Activated naive CD8-positive, alpha-beta T cell (primary cell): ENCODE data around the gene PDE4B.

Experiments used
- H3K27ac Mint-ChIP-seq: one replicate; pipeline ENCODE4 v1.8.0; 2021; ENCODE audit warnings: mixed read lengths
- H3K27me3 Mint-ChIP-seq: one replicate; pipeline ENCODE4 v1.8.0; 2021; ENCODE audit warnings: mixed read lengths
- H3K36me3 Mint-ChIP-seq: one replicate; pipeline ENCODE4 v1.8.0; 2021; ENCODE audit warnings: mixed read lengths
- H3K4me1 Mint-ChIP-seq: one replicate; pipeline ENCODE4 v1.8.0; 2021; ENCODE audit warnings: low read depth, mixed read lengths
- H3K4me3 Mint-ChIP-seq: one replicate; pipeline ENCODE4 v1.8.0; 2021; ENCODE audit warnings: mild to moderate bottlenecking, mixed read lengths
- H3K9me3 Mint-ChIP-seq: one replicate; pipeline ENCODE4 v1.8.0; 2021; ENCODE audit warnings: low read depth, mixed read lengths

PDE4B gene

GRCh38 chr1:66351478-66351877 is 558.8 kb downstream of the PDE4B start:
- peak overlapping the region; percentile 92 for H3K27ac Mint-ChIP-seq
- peaks cover 19% of the 10 kb centered on the region for H3K36me3 Mint-ChIP-seq
- H3K9me3 Mint-ChIP-seq = peaks cover 5% of the 10 kb centered on the region
- peaks cover 96% of the 10 kb centered on the region for H3K4me1 Mint-ChIP-seq
- no peaks in the 10 kb centered on the region for H3K27me3 Mint-ChIP-seq
- H3K4me3 Mint-ChIP-seq = peak overlapping the region; percentile 74

DNA sequence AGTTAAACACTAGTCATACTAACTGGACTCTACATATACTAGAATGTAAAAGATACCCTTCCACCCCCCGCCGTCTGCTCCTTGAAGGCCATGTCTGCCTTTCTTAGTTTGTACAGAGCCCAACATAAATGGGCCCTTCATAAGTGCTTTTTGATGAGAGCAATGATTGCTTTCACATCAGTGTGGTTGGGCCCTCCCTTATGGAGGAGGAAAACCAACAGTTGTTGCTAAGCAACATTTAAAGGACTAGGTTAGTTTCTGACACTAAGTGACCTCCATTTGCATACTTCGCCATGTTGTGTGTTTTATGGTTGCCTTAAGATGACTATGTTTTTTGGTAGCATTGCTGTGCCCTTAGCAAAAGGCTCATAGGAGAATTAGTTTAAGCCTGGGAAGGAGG is 559.2 kb downstream of the PDE4B start:
- Mint-ChIP-seq H3K36me3 (peaks cover 19% of the 10 kb centered on the region), H3K4me3 (peak overlapping the region; percentile 74), H3K27ac (peak overlapping the region; percentile 92), H3K9me3 (peaks cover 5% of the 10 kb centered on the region), H3K4me1 (peaks cover 96% of the 10 kb centered on the region), H3K27me3 (no peaks in the 10 kb centered on the region)

DNA sequence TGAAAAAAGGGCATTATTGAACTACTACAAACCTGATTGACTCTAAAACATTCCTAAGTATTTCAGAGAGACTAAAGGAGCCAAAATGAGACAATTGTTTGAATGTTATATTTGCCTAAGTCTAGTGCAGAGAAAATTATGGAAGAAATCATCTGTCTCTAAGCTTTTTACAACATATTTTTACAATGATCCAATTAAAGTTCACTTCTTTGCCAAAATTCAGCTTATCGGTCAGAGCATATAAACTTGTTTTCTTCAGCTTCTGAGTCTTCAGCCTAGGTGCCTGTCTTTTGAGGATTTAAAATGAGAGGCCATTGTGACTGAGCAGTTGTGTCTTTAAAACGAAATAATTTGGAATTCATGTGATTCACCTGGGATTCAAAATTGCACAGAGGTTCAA is 560.1 kb downstream of the PDE4B start:
- Mint-ChIP-seq H3K27me3 (no peaks in the 10 kb centered on the region), H3K36me3 (peaks cover 21% of the 10 kb centered on the region), H3K9me3 (peaks cover 5% of the 10 kb centered on the region), H3K4me3 (no peak overlapping the region), H3K27ac (peak overlapping the region; percentile 92), H3K4me1 (peaks cover 96% of the 10 kb centered on the region)

- peaks cover 96% of the 10 kb centered on the region for H3K4me1 Mint-ChIP-seq
- no peaks in the 10 kb centered on the region for H3K27me3 Mint-ChIP-seq
- peak overlapping the region; percentile 92 for H3K27ac Mint-ChIP-seq
- H3K4me3 Mint-ChIP-seq = no peak overlapping the region
- H3K9me3 Mint-ChIP-seq = peaks cover 5% of the 10 kb centered on the region
- peaks cover 23% of the 10 kb centered on the region for H3K36me3 Mint-ChIP-seq
Measured at GRCh38 chr1:66353257-66353656, 560.6 kb downstream of the PDE4B start.

- Mint-ChIP-seq H3K27me3 (no peaks in the 10 kb centered on the region), H3K9me3 (peaks cover 5% of the 10 kb centered on the region), H3K36me3 (peaks cover 31% of the 10 kb centered on the region), H3K4me1 (peaks cover 96% of the 10 kb centered on the region), H3K27ac (peak overlapping the region; percentile 10), H3K4me3 (peak overlapping the region; percentile 18)
Measured at GRCh38 chr1:66354311-66355201, 561.9 kb downstream of the PDE4B start.

DNA sequence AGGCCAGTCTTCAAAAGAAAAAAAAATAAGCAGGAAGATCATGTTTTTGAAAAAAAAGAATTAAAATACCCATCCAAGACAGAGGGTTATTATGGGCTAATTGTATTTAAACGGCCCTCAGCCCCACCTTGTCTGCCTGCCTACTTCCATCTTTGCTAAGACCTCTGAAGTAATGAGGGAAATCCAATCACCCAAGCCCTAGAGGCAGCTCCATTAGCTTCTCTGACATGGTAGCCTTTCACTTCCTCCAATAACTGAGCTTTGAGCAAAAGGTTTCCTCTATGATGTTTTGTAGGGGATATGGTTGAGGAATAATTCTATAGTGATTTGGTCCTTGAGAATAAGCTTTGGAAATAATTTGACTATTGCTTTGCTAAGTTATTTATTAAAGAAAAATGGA is 563.1 kb downstream of the PDE4B start:
- Mint-ChIP-seq H3K36me3 (peaks cover 31% of the 10 kb centered on the region), H3K27ac (peak overlapping the region; percentile 50), H3K4me3 (no peak overlapping the region), H3K4me1 (peaks cover 93% of the 10 kb centered on the region), H3K9me3 (peaks cover 5% of the 10 kb centered on the region), H3K27me3 (no peaks in the 10 kb centered on the region)

GRCh38 chr1:66356605-66357004 is 563.9 kb downstream of the PDE4B start:
- Mint-ChIP-seq H3K27me3 (no peaks in the 10 kb centered on the region), H3K4me3 (peak overlapping the region; percentile 71), H3K27ac (peak overlapping the region; percentile 22), H3K4me1 (peaks cover 89% of the 10 kb centered on the region), H3K9me3 (peaks cover 5% of the 10 kb centered on the region), H3K36me3 (peaks cover 36% of the 10 kb centered on the region)

GRCh38 chr1:66357021-66357420 is 564.3 kb downstream of the PDE4B start:
- no peaks in the 10 kb centered on the region for H3K27me3 Mint-ChIP-seq
- H3K9me3 Mint-ChIP-seq = peaks cover 1% of the 10 kb centered on the region
- H3K27ac Mint-ChIP-seq = no peak overlapping the region
- peaks cover 86% of the 10 kb centered on the region for H3K4me1 Mint-ChIP-seq
- peaks cover 34% of the 10 kb centered on the region for H3K36me3 Mint-ChIP-seq
- peak overlapping the region; percentile 71 for H3K4me3 Mint-ChIP-seq

GRCh38 chr1:66357478-66358197 is 564.9 kb downstream of the PDE4B start:
- peaks cover 86% of the 10 kb centered on the region for H3K4me1 Mint-ChIP-seq
- peaks cover 37% of the 10 kb centered on the region for H3K36me3 Mint-ChIP-seq
- H3K27ac Mint-ChIP-seq = peak overlapping the region; percentile 58
- no peaks in the 10 kb centered on the region for H3K27me3 Mint-ChIP-seq
- peak overlapping the region; percentile 71 for H3K4me3 Mint-ChIP-seq
- H3K9me3 Mint-ChIP-seq = no peaks in the 10 kb centered on the region

DNA sequence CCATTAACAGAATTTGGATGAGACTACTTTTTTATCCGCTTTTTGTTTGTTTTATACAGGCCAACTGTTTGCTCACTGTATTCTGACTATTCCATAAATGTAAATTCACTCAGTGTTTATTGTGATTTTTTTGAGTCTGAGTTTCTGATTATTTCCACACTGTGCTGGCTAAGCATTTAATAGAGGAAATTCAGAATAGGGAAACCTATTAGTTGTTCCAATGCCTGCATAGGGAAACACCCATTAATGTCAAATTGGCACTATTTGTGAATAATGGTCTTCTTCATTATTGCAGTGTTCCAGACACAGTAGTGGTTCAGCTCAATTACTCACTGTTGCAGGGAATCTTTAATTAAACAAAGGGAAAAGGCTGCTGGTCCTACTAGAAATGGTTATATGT is 566.6 kb downstream of the PDE4B start:
- Mint-ChIP-seq H3K4me3 (no peak overlapping the region), H3K4me1 (peaks cover 76% of the 10 kb centered on the region), H3K9me3 (no peaks in the 10 kb centered on the region), H3K36me3 (peaks cover 44% of the 10 kb centered on the region), H3K27ac (no peak overlapping the region), H3K27me3 (no peaks in the 10 kb centered on the region)

GRCh38 chr1:66359815-66360214 is 567.1 kb downstream of the PDE4B start:
- H3K27me3 Mint-ChIP-seq = no peaks in the 10 kb centered on the region
- no peaks in the 10 kb centered on the region for H3K9me3 Mint-ChIP-seq
- H3K36me3 Mint-ChIP-seq = peaks cover 46% of the 10 kb centered on the region
- H3K4me3 Mint-ChIP-seq = no peak overlapping the region
- peaks cover 76% of the 10 kb centered on the region for H3K4me1 Mint-ChIP-seq
- H3K27ac Mint-ChIP-seq = peak overlapping the region; percentile 28

DNA sequence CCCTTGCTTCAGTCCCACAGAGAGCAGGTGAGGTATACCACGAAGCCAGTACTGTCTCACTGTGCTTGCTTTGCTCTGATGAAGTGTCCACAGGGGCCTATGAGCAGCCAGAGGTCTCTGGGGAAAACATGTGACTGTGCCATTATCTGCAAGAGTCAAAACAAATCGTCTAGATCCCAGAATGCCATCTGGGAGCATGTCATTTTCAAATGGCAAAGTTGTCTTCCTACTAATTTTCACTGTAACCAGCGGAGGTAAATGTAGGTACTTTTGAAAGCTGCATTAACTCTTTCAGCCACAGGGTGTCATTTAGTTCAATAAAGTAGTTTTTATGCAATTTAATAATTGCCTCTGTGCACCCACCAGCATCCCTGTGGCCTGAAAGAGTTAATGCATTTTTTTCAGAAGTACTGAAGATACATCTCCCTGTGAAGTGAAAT is 567.6 kb downstream of the PDE4B start:
- Mint-ChIP-seq H3K36me3 (peaks cover 51% of the 10 kb centered on the region), H3K27ac (peak overlapping the region; percentile 28), H3K9me3 (no peaks in the 10 kb centered on the region), H3K4me3 (no peak overlapping the region), H3K4me1 (peaks cover 77% of the 10 kb centered on the region), H3K27me3 (no peaks in the 10 kb centered on the region)

GRCh38 chr1:66364578-66365391 is 572.1 kb downstream of the PDE4B start:
- peaks cover 77% of the 10 kb centered on the region for H3K4me1 Mint-ChIP-seq
- H3K36me3 Mint-ChIP-seq = peaks cover 54% of the 10 kb centered on the region
- peak overlapping the region; percentile 24 for H3K4me3 Mint-ChIP-seq
- H3K9me3 Mint-ChIP-seq = no peaks in the 10 kb centered on the region
- H3K27me3 Mint-ChIP-seq = no peaks in the 10 kb centered on the region
- peak overlapping the region; percentile 75 for H3K27ac Mint-ChIP-seq

- H3K27ac Mint-ChIP-seq = peak overlapping the region; percentile 75
Measured at GRCh38 chr1:66365635-66366034, 572.9 kb downstream of the PDE4B start.

More at GRCh38 chr1:66365635-66366034, 572.9 kb downstream of the PDE4B start:
- H3K4me1 Mint-ChIP-seq = peaks cover 76% of the 10 kb centered on the region
- no peaks in the 10 kb centered on the region for H3K27me3 Mint-ChIP-seq
- H3K36me3 Mint-ChIP-seq = peaks cover 56% of the 10 kb centered on the region
- no peaks in the 10 kb centered on the region for H3K9me3 Mint-ChIP-seq
- peak overlapping the region; percentile 30 for H3K4me3 Mint-ChIP-seq
